Thoracic aorta (tissue), 2 donors: ENCODE measurements around the gene KLHL29. TPM values are rescaled to one million over a fixed set of nuclear protein-coding genes. Genes with fewer than 3 reads are reported as not detected.

Experiments used
- ATAC-seq: fragments of 150-250 bp; one replicate; pipeline ENCODE4 v1.8.0; 2017; ENCODE audit warnings: low read depth; ENCODE audit not compliant: insufficient number of reproducible peaks, low FRiP score
- DNase-seq: peaks from one replicate; pipeline ENCODE4 v3.0.0-alpha.2; 2020; ENCODE audit warnings: low spot score
- H3K27ac ChIP-seq, 2 donors: fragments of 200-600 bp; sonication (generic); 1 replicate in 1 of 2; 2 replicates in 1 of 2; pipeline ENCODE4 v1.5.1; 2016; ENCODE audit warnings: mild to moderate bottlenecking in 2 of 2, moderate library complexity in 2 of 2
- H3K27me3 ChIP-seq: fragments of 200-600 bp; sonication (generic); replicated peaks from 2 replicates; pipeline ENCODE4 v1.6.0; 2016; ENCODE audit warnings: mild to moderate bottlenecking; ENCODE audit not compliant: insufficient read depth
- H3K36me3 ChIP-seq: fragments of 200-600 bp; sonication (generic); one replicate; pipeline ENCODE4 v1.5.1; 2016
- H3K4me1 ChIP-seq, 2 donors: fragments of 200-600 bp; sonication (generic); 1 replicate in 1 of 2; 2 replicates in 1 of 2; pipeline versions ENCODE4 v1.5.1 to v1.6.0; 2016; ENCODE audit warnings: low read depth in 2 of 2, mild to moderate bottlenecking in 1 of 2; ENCODE audit not compliant: control insufficient read depth in 1 of 2
- H3K4me3 ChIP-seq: fragments of 200-600 bp; sonication (generic); 2 replicates; pipeline ENCODE4 v1.5.1; 2016; ENCODE audit warnings: mild to moderate bottlenecking
- H3K9me3 ChIP-seq: fragments of 200-600 bp; sonication (generic); 2 replicates; pipeline ENCODE4 v1.5.1; 2016
- total RNA-seq, 2 donors: library from RNA; depleted of rRNA; stranded (reverse); fragments of >200 nt; gene quantifications; one replicate each; pipeline versions ENCODE4 v1.1.0 to v1.2.3, GENCODE V29; 2016
- TF ChIP-seq, protein P1 (sequence below): fragments of 200-600 bp; sonication (generic); IDR thresholded peaks from one replicate; pipeline ENCODE4 v1.5.1; 2019; ENCODE audit warnings: antibody characterized with exemption

The KLHL29 gene
- total RNA-seq, 2 donors from 2014 or later: 18.5 to 24.4 TPM

GRCh38 chr2:23507267-23508065, 122.5 kb downstream of the KLHL29 start:
- TF ChIP-seq, protein P1, sequence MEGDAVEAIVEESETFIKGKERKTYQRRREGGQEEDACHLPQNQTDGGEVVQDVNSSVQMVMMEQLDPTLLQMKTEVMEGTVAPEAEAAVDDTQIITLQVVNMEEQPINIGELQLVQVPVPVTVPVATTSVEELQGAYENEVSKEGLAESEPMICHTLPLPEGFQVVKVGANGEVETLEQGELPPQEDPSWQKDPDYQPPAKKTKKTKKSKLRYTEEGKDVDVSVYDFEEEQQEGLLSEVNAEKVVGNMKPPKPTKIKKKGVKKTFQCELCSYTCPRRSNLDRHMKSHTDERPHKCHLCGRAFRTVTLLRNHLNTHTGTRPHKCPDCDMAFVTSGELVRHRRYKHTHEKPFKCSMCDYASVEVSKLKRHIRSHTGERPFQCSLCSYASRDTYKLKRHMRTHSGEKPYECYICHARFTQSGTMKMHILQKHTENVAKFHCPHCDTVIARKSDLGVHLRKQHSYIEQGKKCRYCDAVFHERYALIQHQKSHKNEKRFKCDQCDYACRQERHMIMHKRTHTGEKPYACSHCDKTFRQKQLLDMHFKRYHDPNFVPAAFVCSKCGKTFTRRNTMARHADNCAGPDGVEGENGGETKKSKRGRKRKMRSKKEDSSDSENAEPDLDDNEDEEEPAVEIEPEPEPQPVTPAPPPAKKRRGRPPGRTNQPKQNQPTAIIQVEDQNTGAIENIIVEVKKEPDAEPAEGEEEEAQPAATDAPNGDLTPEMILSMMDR: no peak
- Histone ChIP-seq H3K4me3 (no peak overlapping the region), H3K36me3 (no peaks in the 10 kb centered on the region), H3K27ac (peak overlapping the region in 1 of 2 donors; percentile 50), H3K27me3 (no peaks in the 10 kb centered on the region), H3K4me1 (peaks cover 15 to 44% of the 10 kb centered on the region in 2 donors), H3K9me3 (no peaks in the 10 kb centered on the region)
- ATAC-seq (no peak), DNase-seq (no peak)

GRCh38 chr2:23508066-23508390, 123.0 kb downstream of the KLHL29 start:
- peaks cover 15 to 41% of the 10 kb centered on the region in 2 donors for H3K4me1 ChIP-seq

GRCh38 chr2:23509103-23509502, 124.1 kb downstream of the KLHL29 start:
- ATAC-seq (no peak), DNase-seq (no peak)
- TF ChIP-seq, protein P1: no peak
- H3K4me3 ChIP-seq: no peak overlapping the region
- H3K27ac ChIP-seq: no peak overlapping the region
- no peaks in the 10 kb centered on the region for H3K9me3 ChIP-seq
- H3K4me1 ChIP-seq: peaks cover 11 to 31% of the 10 kb centered on the region in 2 donors
- H3K36me3 ChIP-seq: no peaks in the 10 kb centered on the region
- no peaks in the 10 kb centered on the region for H3K27me3 ChIP-seq

More at GRCh38 chr2:23508066-23508390, 123.0 kb downstream of the KLHL29 start:
- Histone ChIP-seq H3K27me3 (no peaks in the 10 kb centered on the region), H3K9me3 (no peaks in the 10 kb centered on the region), H3K27ac (no peak overlapping the region), H3K36me3 (no peaks in the 10 kb centered on the region), H3K4me3 (no peak overlapping the region)
- TF ChIP-seq, protein P1: no peak
- ATAC-seq: no peak
- DNase-seq: no peak

DNA sequence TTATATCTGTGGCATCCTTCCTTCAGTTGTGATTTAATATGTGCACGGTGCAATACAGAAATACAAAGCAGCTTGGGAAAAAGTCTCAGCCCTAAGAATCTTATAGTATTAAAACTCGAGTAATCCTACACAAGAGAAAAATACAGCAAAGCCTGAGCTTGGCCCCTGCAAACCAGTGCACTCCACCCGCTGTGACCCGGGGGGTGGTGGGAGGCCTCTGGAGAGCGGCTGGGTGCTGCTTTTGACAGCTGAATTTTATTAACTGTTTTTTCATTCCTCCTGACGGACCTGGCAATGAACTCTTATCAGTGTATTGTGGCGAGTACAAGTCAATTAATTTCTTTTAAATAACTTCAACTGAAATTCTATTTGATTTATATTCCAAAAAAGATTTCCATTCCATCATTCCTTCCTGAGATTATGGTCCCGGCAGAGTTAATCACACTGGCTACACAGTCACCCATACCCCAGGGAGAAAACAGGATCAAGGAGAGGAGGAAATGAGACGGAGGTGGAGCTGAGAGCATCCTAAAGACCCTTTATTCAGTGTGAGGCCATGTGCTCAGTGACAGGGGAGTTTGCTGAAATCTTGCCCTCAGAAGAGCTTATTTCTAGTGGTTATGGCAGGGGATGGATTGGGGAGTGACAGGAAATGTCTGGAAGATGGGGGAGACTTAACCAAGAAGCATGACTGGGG, 124.8 kb downstream of the KLHL29 start:
- ATAC-seq: no peak
- no peaks in the 10 kb centered on the region for H3K36me3 ChIP-seq
- no peaks in the 10 kb centered on the region for H3K27me3 ChIP-seq
- peaks cover 11 to 25% of the 10 kb centered on the region in 2 donors for H3K4me1 ChIP-seq
- no peak overlapping the region for H3K27ac ChIP-seq
- no peak for DNase-seq
- no peaks in the 10 kb centered on the region for H3K9me3 ChIP-seq
- no peak overlapping the region for H3K4me3 ChIP-seq
- TF ChIP-seq, protein P1: no peak

GRCh38 chr2:23510471-23510870, 125.5 kb downstream of the KLHL29 start:
- no peak overlapping the region for H3K27ac ChIP-seq
- ATAC-seq (no peak), DNase-seq (no peak)
- TF ChIP-seq, protein P1: no peak
- H3K36me3 ChIP-seq: no peaks in the 10 kb centered on the region
- peaks cover 11 to 22% of the 10 kb centered on the region in 2 donors for H3K4me1 ChIP-seq
- H3K27me3 ChIP-seq: no peaks in the 10 kb centered on the region
- no peaks in the 10 kb centered on the region for H3K9me3 ChIP-seq
- no peak overlapping the region for H3K4me3 ChIP-seq
